Mucosa of descending colon (tissue), 3 donors: Measurements from ENCODE around the gene EPHA10. TPM values are rescaled to one million over a fixed set of nuclear protein-coding genes. Genes with fewer than 3 reads are reported as not detected.
A peak's percentile ranks its signal among the peaks of the same experiment; 100 is the strongest.

Experiments
- ATAC-seq: fragments of 200-7000 bp; cut with Tn5 transposase; one replicate; pipeline ENCODE4 v1.9.1; 2020; ENCODE audit warnings: mild to moderate bottlenecking, moderate library complexity
- DNase-seq, 3 donors: peaks; one replicate each; pipeline ENCODE4 v3.0.0-alpha.2; 2020
- H3K36me3 ChIP-seq: fragments of 200-600 bp; one replicate; pipeline ENCODE4 v1.8.0; 2021; ENCODE audit warnings: low read depth, mild to moderate bottlenecking
- H3K4me1 ChIP-seq: fragments of 200-600 bp; one replicate; pipeline ENCODE4 v1.8.0; 2021; ENCODE audit warnings: low read depth, mild to moderate bottlenecking
- H3K4me3 ChIP-seq: fragments of 200-600 bp; one replicate; pipeline ENCODE4 v1.8.0; 2021; ENCODE audit warnings: mild to moderate bottlenecking
- H3K9me3 ChIP-seq: fragments of 200-600 bp; one replicate; pipeline ENCODE4 v1.8.0; 2021; ENCODE audit warnings: mild to moderate bottlenecking
- intact Hi-C, 2 donors: fragments of 100-400 bp; cut with DNase I in 1 of 2; cut with micrococcal nuclease in 1 of 2; formaldehyde crosslinking; loops; one replicate each; pipeline versions ENCODE4 v1.11.0 to v1.11.1; 2022; cut with DNase I, micrococcal nuclease
- total RNA-seq, 3 donors: library from RNA; stranded (reverse); fragmentation: NEBNext Ultra II Directional in 2 of 3; extraction: Animal tissue kit (Norgen Biotek cat#: 25700) in 2 of 3; gene quantifications; one replicate each; pipeline versions ENCODE4 v1.2.1 to v1.2.4, GENCODE V29; 2021 to 2023
- TF ChIP-seq, protein P1 (sequence below): fragments of 200-600 bp; IDR thresholded peaks from one replicate; pipeline ENCODE4 v1.8.0; 2022; ENCODE audit warnings: antibody characterized with exemption, mild to moderate bottlenecking
- donor health status: DM: no; HTN: no; CAD: no; lungs with moderate emphysema.
- donor health status: DM: no; HTN: no; CAD: no.
- donor health status: DM: no; HTN: yes; CAD: no.

The EPHA10 gene
- total RNA-seq, 3 donors from 2014 or later, result 45.3 to 74.4 (median 66.0) TPM

DNA sequence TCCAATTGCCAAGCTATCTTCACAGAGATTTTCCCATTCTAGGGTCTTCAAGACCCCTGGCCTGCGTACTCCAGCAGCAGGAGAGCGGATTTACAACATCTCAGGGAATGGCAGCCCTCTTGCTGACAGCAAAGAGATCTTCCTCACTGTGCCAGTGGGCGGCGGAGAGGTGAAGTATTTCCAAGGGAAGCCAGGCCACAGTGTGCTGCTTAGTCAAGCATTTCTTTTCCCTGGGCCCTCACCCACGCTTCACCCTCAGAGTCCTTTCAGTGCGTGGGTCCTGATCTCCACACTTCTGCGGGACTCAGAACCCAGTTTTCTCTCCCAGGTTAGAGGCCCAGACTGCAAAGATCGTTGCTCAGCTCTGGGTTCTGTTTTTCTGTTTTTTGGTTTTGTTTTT, 59.5 kb downstream of the EPHA10 start:
- Histone ChIP-seq H3K4me3 (no peak overlapping the region), H3K9me3 (no peaks in the 10 kb centered on the region), H3K4me1 (no peaks in the 10 kb centered on the region), H3K36me3 (no peaks in the 10 kb centered on the region)
- TF ChIP-seq, protein P1, sequence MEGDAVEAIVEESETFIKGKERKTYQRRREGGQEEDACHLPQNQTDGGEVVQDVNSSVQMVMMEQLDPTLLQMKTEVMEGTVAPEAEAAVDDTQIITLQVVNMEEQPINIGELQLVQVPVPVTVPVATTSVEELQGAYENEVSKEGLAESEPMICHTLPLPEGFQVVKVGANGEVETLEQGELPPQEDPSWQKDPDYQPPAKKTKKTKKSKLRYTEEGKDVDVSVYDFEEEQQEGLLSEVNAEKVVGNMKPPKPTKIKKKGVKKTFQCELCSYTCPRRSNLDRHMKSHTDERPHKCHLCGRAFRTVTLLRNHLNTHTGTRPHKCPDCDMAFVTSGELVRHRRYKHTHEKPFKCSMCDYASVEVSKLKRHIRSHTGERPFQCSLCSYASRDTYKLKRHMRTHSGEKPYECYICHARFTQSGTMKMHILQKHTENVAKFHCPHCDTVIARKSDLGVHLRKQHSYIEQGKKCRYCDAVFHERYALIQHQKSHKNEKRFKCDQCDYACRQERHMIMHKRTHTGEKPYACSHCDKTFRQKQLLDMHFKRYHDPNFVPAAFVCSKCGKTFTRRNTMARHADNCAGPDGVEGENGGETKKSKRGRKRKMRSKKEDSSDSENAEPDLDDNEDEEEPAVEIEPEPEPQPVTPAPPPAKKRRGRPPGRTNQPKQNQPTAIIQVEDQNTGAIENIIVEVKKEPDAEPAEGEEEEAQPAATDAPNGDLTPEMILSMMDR, result no peak
- ATAC-seq (no peak), DNase-seq (no peak)
- intact Hi-C loops, result no loop called here

DNA sequence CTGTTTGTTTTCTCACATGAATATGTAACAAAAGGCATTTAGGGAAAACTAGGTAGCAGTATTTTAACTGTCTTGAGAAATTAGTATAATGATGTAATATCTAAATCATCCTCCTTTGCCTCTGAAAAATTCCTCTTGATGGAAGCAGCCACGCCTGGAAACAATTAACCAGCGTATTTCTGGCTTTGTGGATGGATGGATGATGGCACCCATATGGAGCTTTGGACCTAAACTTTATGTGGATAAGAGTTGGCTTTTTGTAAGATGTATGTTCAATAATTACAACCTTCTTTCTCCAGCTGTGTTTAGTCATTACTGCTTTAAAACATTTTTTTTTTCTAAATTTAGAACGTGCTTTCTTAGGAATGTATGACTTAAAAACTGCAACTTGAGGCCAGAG, 60.0 kb downstream of the EPHA10 start:
- H3K36me3 ChIP-seq, result no peaks in the 10 kb centered on the region
- no peaks in the 10 kb centered on the region for H3K4me1 ChIP-seq
- no peaks in the 10 kb centered on the region for H3K9me3 ChIP-seq
- TF ChIP-seq, protein P1, result no peak
- ATAC-seq (no peak), DNase-seq (no peak)
- no peak overlapping the region for H3K4me3 ChIP-seq
- intact Hi-C loops, result no loop called here

DNA sequence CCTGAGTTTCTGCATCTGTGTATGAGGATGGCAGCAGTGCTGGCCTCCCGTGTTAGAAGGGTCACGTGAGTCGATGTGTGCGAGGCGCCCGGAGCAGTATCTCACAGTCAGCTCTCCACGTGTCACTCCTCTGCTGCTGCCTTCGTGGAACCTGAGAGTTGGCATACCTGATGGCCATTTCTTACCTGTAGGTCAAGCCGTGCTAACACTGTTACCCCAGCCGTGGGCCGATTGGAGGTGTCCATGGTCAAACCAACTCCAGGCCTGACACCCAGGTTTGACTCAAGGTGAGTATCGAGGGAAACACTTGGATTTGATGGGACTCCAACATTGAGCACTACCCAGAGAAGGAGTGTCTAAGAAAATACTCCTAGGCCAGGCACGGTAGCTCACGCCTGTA, 61.9 kb downstream of the EPHA10 start:
- ATAC-seq (no peak), DNase-seq (no peak)
- H3K36me3 ChIP-seq, result no peaks in the 10 kb centered on the region
- no peaks in the 10 kb centered on the region for H3K4me1 ChIP-seq
- TF ChIP-seq, protein P1, result no peak
- no peaks in the 10 kb centered on the region for H3K9me3 ChIP-seq
- H3K4me3 ChIP-seq, result no peak overlapping the region
- intact Hi-C loops, result no loop called here

DNA sequence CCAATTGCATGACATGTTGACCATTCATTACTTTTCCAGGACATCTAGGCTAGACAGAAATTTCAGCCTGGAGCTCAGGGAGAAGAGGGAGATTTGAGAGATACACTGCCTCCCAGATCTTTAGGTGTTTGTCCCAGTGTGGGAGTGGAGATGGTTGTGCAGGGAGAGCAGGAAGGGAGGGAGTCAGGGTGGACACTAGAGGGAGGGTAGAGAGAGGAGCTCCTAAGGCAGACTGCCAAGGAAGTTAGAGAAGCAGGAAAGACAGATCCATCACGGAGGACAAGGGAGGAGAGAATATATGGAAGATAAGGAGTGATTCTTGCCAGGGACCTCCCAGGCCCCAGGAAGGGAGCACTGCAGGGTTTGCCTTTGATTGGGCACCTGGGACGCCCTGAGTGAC, 63.9 kb downstream of the EPHA10 start:
- H3K4me1 ChIP-seq, result no peaks in the 10 kb centered on the region
- TF ChIP-seq, protein P1, result no peak
- ATAC-seq, result no peak
- peak in 1 of 3 donors; percentile 16 for DNase-seq
- no peak overlapping the region for H3K4me3 ChIP-seq
- intact Hi-C loops, result no loop called here
- H3K9me3 ChIP-seq, result no peaks in the 10 kb centered on the region
- no peaks in the 10 kb centered on the region for H3K36me3 ChIP-seq

DNA sequence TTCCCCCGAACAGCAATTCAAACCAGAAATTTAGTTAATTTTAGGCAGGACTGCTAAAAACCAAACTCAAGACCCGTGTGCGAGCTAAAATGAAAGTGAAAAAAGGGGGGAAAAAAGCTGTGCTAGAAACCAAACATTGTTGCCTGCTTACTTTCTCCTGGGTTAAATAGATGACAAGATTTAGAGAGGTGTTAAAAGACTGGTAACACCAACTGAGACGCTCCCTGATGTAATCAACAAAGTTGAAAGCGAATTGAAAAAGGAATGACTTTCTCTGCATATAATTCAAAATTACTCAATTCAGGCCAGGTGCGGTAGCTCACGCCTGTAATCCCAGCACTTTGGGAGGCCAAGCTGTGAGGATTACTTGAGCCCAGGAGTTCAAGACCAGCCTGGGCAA, 65.8 kb downstream of the EPHA10 start:
- DNase-seq (no peak), ATAC-seq (no peak)
- Histone ChIP-seq H3K9me3 (no peaks in the 10 kb centered on the region), H3K4me3 (no peak overlapping the region), H3K4me1 (no peaks in the 10 kb centered on the region), H3K36me3 (no peaks in the 10 kb centered on the region)
- TF ChIP-seq, protein P1, result no peak
- intact Hi-C loops, result no loop called here

DNA sequence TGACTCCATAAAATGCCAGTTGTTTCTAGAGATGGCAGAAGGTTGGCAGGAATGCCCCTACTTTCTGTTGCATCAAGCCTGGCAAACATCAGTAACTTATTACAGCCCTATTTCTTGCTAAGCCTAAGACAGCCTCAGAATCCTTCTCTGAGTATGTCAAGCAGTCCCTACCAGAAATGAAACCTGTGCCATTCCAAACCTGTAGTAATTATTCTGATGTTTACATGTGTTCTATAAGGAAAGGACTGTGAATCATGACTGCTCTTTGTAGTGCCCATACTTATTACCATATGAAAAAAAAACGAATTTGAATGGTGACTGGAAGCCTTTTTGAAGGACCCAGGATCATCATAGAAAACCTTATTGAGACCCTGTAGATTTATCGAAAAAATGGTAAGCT, 67.2 kb downstream of the EPHA10 start:
- H3K4me3 ChIP-seq, result no peak overlapping the region
- H3K36me3 ChIP-seq, result no peaks in the 10 kb centered on the region
- H3K4me1 ChIP-seq, result no peaks in the 10 kb centered on the region
- ATAC-seq, result peak; percentile 61
- DNase-seq, result peak in 1 of 3 donors; percentile 21
- intact Hi-C loops, result no loop called here
- TF ChIP-seq, protein P1, result no peak
- H3K9me3 ChIP-seq, result no peaks in the 10 kb centered on the region
